Keratinocyte (primary cell): ENCODE data around the gene ZPLD1. TPM values are rescaled to one million over a fixed set of nuclear protein-coding genes. Genes with fewer than 3 reads are reported as not detected.

ENCODE experiments used
- DNase-seq: peaks from one replicate; pipeline ENCODE4 v3.0.0-alpha.2; 2011; ENCODE audit warnings: low read depth, missing footprints, low spot score
- FAIRE-seq: peaks from 2 replicates; lab custom pipeline; 2011; peaks lifted over from hg19 to GRCh38; lab: Jason Lieb, UNC
- H2AFZ ChIP-seq: 2 replicates; pipeline ENCODE4 v1.6.0; 2012; ENCODE audit warnings: low read length, control low read depth, inconsistent platforms; ENCODE audit not compliant: control insufficient read depth
- H3K27ac ChIP-seq: 2 replicates; pipeline ENCODE4 v1.5.1; 2011; ENCODE audit warnings: low read length; ENCODE audit not compliant: control insufficient read depth, insufficient read depth
- H3K27me3 ChIP-seq: 3 replicates; pipeline ENCODE4 v1.6.0; 2011; ENCODE audit warnings: low read length; ENCODE audit not compliant: control insufficient read depth, insufficient read depth; ENCODE audit errors: extremely low read depth
- H3K36me3 ChIP-seq, 2 experiments: 2 replicates in 1 of 2; 3 replicates in 1 of 2; pipeline ENCODE4 v1.5.1; 2011; ENCODE audit warnings: low read length in 2 of 2, mild to moderate bottlenecking in 1 of 2; ENCODE audit not compliant: control insufficient read depth in 2 of 2, insufficient read depth in 2 of 2; ENCODE audit errors: extremely low read depth in 1 of 2
- H3K4me1 ChIP-seq: 3 replicates; pipeline ENCODE4 v1.5.1; 2011; ENCODE audit warnings: low read length; ENCODE audit not compliant: control insufficient read depth, insufficient read depth; ENCODE audit errors: extremely low read depth
- H3K4me2 ChIP-seq: 3 replicates; pipeline ENCODE4 v1.6.0; 2011; ENCODE audit warnings: low read depth, low read length; ENCODE audit not compliant: control insufficient read depth, insufficient read depth; ENCODE audit errors: extremely low read depth
- H3K4me3 ChIP-seq, 3 experiments: fragments of 200-600 bp in 1 of 3; sonication (generic) in 1 of 3; 2 replicates in 2 of 3; 3 replicates in 1 of 3; pipeline ENCODE4 v1.5.1; 2011 to 2016; ENCODE audit warnings: low read length in 3 of 3, mild to moderate bottlenecking in 3 of 3, control low read depth in 2 of 3, inconsistent platforms in 1 of 3, low read depth in 1 of 3, mixed read lengths in 1 of 3, mixed run types in 1 of 3, moderate library complexity in 1 of 3; ENCODE audit not compliant: control insufficient read depth in 2 of 3, insufficient read depth in 2 of 3; ENCODE audit errors: extremely low read depth in 1 of 3
- H3K79me2 ChIP-seq: 2 replicates; pipeline ENCODE4 v1.6.0; 2012; ENCODE audit warnings: low read length; ENCODE audit not compliant: control insufficient read depth, insufficient read depth
- H3K9ac ChIP-seq: 3 replicates; pipeline ENCODE4 v1.6.0; 2011; ENCODE audit warnings: low read length; ENCODE audit not compliant: control insufficient read depth, insufficient read depth; ENCODE audit errors: extremely low read depth
- H3K9me1 ChIP-seq: 3 replicates; pipeline ENCODE4 v1.6.0; 2011; ENCODE audit warnings: low read length; ENCODE audit not compliant: control insufficient read depth, insufficient read depth; ENCODE audit errors: extremely low read depth
- H3K9me3 ChIP-seq: 2 replicates; pipeline ENCODE4 v1.5.1; 2012; ENCODE audit warnings: low read depth, low read length; ENCODE audit not compliant: control insufficient read depth
- H4K20me1 ChIP-seq: 3 replicates; pipeline ENCODE4 v1.6.0; 2011; ENCODE audit warnings: low read length; ENCODE audit not compliant: control insufficient read depth, insufficient read depth; ENCODE audit errors: extremely low read depth
- EZH2 ChIP-seq: IDR thresholded peaks from one replicate; pipeline ENCODE4 v1.6.1; 2012; ENCODE audit warnings: inconsistent platforms, mild to moderate bottlenecking, low read length, moderate library complexity
- dilution Hi-C: fragments of 300-500 bp; cut with MboI; formaldehyde crosslinking; loops from one replicate; pipeline ENCODE4 v1.7.0; 2020; ENCODE audit warnings: low sequenced_read_pairs; ENCODE audit not compliant: extremely low pct_ligation_motif_present
- polyA plus RNA-seq, 5 experiments: library from polyadenylated mRNA; depleted of rRNA in 3 of 5; stranded (reverse) in 3 of 5; stranded (forward) in 1 of 5; unstranded in 1 of 5; fragments of >200 nt; gene quantifications; 1 replicate in 1 of 5; 2 replicates in 3 of 5; 3 replicates in 1 of 5; pipeline versions ENCODE4 v1.2.1 to v1.2.3, GENCODE V29; 2011 to 2012; ENCODE audit warnings: missing spikeins in 2 of 5, low read depth in 1 of 5, low replicate concordance in 1 of 5
- TF ChIP-seq, protein P1 (sequence below), 3 experiments: IDR thresholded peaks in 1 of 3; conservative IDR thresholded peaks in 1 of 3; optimal IDR thresholded peaks in 1 of 3; 2 replicates in 2 of 3; 3 replicates in 1 of 3; pipeline versions ENCODE3 to v1.5.1; 2011; ENCODE audit warnings: low read length in 3 of 3, mild to moderate bottlenecking in 3 of 3, moderate library complexity in 2 of 3, control low read depth in 1 of 3, inconsistent platforms in 1 of 3; ENCODE audit not compliant: insufficient read depth in 2 of 3; ENCODE audit errors: extremely low read depth in 1 of 3

The ZPLD1 gene
- polyA plus RNA-seq, 1 donor (not counting 4 experiments of a cell fraction or from before 2014, with no cell fraction given), result 2.1 TPM

- H3K4me2 ChIP-seq, result no peak overlapping the region
- no peak overlapping the region for H2AFZ ChIP-seq
- H3K9me1 ChIP-seq, result no peaks in the 10 kb centered on the region
- H3K27me3 ChIP-seq, result no peaks in the 10 kb centered on the region
- H4K20me1 ChIP-seq, result no peaks in the 10 kb centered on the region
- peaks cover 21% of the 10 kb centered on the region for H3K4me1 ChIP-seq
- H3K79me2 ChIP-seq, result no peaks in the 10 kb centered on the region
- dilution Hi-C loops, result no loop called here
- TF ChIP-seq EZH2, result no peak
- TF ChIP-seq, protein P1, sequence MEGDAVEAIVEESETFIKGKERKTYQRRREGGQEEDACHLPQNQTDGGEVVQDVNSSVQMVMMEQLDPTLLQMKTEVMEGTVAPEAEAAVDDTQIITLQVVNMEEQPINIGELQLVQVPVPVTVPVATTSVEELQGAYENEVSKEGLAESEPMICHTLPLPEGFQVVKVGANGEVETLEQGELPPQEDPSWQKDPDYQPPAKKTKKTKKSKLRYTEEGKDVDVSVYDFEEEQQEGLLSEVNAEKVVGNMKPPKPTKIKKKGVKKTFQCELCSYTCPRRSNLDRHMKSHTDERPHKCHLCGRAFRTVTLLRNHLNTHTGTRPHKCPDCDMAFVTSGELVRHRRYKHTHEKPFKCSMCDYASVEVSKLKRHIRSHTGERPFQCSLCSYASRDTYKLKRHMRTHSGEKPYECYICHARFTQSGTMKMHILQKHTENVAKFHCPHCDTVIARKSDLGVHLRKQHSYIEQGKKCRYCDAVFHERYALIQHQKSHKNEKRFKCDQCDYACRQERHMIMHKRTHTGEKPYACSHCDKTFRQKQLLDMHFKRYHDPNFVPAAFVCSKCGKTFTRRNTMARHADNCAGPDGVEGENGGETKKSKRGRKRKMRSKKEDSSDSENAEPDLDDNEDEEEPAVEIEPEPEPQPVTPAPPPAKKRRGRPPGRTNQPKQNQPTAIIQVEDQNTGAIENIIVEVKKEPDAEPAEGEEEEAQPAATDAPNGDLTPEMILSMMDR (optimal IDR thresholded peaks at IDR 0.05 in 1 of 3, IDR thresholded peaks at IDR 0.05 in 1 of 3, conservative IDR thresholded peaks at IDR 0.05 in 1 of 3; ENCODE audit: extremely low read depth in 1 of 3, insufficient read depth in 2 of 3, low read length in 3 of 3), result no peak
- no peak for DNase-seq
- no peak overlapping the region for H3K27ac ChIP-seq
- FAIRE-seq, result peak; percentile 65
- H3K9me3 ChIP-seq, result no peaks in the 10 kb centered on the region
- no peak overlapping the region for H3K9ac ChIP-seq
- no peaks in the 10 kb centered on the region for H3K36me3 ChIP-seq
- H3K4me3 ChIP-seq, result no peak overlapping the region
These were observed 78.1 kb downstream of the ZPLD1 start for GRCh38 chr3:102512734-102513504.

DNA sequence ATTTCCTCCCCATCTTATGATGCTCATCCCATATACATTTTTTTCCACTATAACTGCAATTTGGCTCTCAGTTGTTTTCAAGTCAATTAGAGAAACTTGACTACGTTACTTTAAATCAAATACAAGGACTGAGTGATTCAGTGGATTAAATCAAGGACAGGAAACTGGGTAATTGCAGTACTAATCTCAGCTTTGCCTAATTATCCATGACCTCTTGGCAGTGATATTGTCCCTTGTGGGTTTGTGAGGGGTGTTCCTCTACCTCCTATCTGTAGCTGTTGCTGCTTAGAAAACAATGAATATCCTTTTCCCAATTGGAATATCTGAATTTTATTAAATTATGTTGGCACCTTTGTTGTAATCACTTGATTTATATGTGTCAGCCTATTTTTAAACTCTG, 79.4 kb downstream of the ZPLD1 start:
- dilution Hi-C loops, result no loop called here
- FAIRE-seq, result no peak
- H3K27ac ChIP-seq, result no peak overlapping the region

More for the DNA sequence above, 79.4 kb downstream of the ZPLD1 start:
- H3K27me3 ChIP-seq, result no peaks in the 10 kb centered on the region
- no peaks in the 10 kb centered on the region for H3K79me2 ChIP-seq
- no peak for DNase-seq
- no peak for TF ChIP-seq EZH2
- TF ChIP-seq, protein P1 (optimal IDR thresholded peaks at IDR 0.05 in 1 of 3, IDR thresholded peaks at IDR 0.05 in 1 of 3, conservative IDR thresholded peaks at IDR 0.05 in 1 of 3; ENCODE audit: extremely low read depth in 1 of 3, insufficient read depth in 2 of 3, low read length in 3 of 3), result no peak
- H4K20me1 ChIP-seq, result no peaks in the 10 kb centered on the region
- no peak overlapping the region for H2AFZ ChIP-seq
- no peak overlapping the region for H3K4me3 ChIP-seq
- H3K36me3 ChIP-seq, result no peaks in the 10 kb centered on the region
- H3K4me1 ChIP-seq, result peaks cover 21% of the 10 kb centered on the region
- H3K4me2 ChIP-seq, result no peak overlapping the region
- no peaks in the 10 kb centered on the region for H3K9me1 ChIP-seq
- H3K9ac ChIP-seq, result no peak overlapping the region
- no peaks in the 10 kb centered on the region for H3K9me3 ChIP-seq
